HEK293 (cell line): ENCODE measurements around the gene TEX12.

ENCODE experiments used
- INSM2 ChIP-seq: fragments of 450-650 bp; formaldehyde crosslinking; IDR thresholded peaks from 2 replicates; pipeline ENCODE4 v1.5.1; 2016; ENCODE audit warnings: missing biosample characterization, missing genetic modification characterization
- KLF8 ChIP-seq: fragments of 450-650 bp; formaldehyde crosslinking; IDR thresholded peaks from 2 replicates; pipeline ENCODE4 v1.5.1; 2016; ENCODE audit warnings: missing biosample characterization, missing genetic modification characterization
- MYNN ChIP-seq: fragments of 450-650 bp; formaldehyde crosslinking; IDR thresholded peaks from 2 replicates; pipeline ENCODE4 v1.5.1; 2016; ENCODE audit warnings: missing biosample characterization, missing genetic modification characterization, borderline replicate concordance
- ZBTB44 ChIP-seq: fragments of 450-650 bp; IDR thresholded peaks from 2 replicates; pipeline ENCODE4 v1.5.1; 2018; ENCODE audit warnings: missing biosample characterization, mild to moderate bottlenecking, missing genetic modification characterization
- ZNF121 ChIP-seq: fragments of 450-650 bp; formaldehyde crosslinking; IDR thresholded peaks from 2 replicates; pipeline ENCODE4 v1.5.1; 2016; ENCODE audit warnings: missing biosample characterization, missing genetic modification characterization
- ZNF169 ChIP-seq: fragments of 450-650 bp; formaldehyde crosslinking; IDR thresholded peaks from 2 replicates; pipeline ENCODE4 v1.5.1; 2016; ENCODE audit warnings: missing biosample characterization, missing genetic modification characterization
- ZNF558 ChIP-seq: fragments of 450-650 bp; formaldehyde crosslinking; IDR thresholded peaks from 2 replicates; pipeline ENCODE4 v1.5.1; 2016; ENCODE audit warnings: missing biosample characterization, missing genetic modification characterization

- TF ChIP-seq MYNN (tag by site-specific recombination) (no peak), INSM2 (tag by site-specific recombination) (no peak), ZBTB44 (tag by site-specific recombination) (no peak), ZNF558 (tag by site-specific recombination) (no peak), ZNF121 (tag by site-specific recombination) (no peak), ZNF169 (tag by site-specific recombination) (no peak), KLF8 (tag by site-specific recombination) (no peak)
These were observed 8.4 kb downstream of the TEX12 start for GRCh38 chr11:112175599-112175952.
